PC-9 (cell line): ENCODE measurements around the gene ABCD3. TPM values are rescaled to one million over a fixed set of nuclear protein-coding genes. Genes with fewer than 3 reads are reported as not detected.
A peak's percentile ranks its signal among the peaks of the same experiment; 100 is the strongest.

Experiments
- BruUV-seq: library from RNA; stranded (reverse); fragments of 400-500 nt; replicated peaks from 2 replicates; lab custom pipeline; 2021; lab: Mats Ljungman, UMichigan
- CTCF ChIA-PET: fragments of 300-600 bp; sonication (Branson Sonifier 250); formaldehyde crosslinking; loops from one replicate; lab custom pipeline; 2022; ENCODE audit warnings: antibody characterized with exemption; lab: Charles Lee
- POLR2A ChIA-PET: fragments of 300-600 bp; sonication (Branson Sonifier 250); formaldehyde crosslinking; loops from one replicate; lab custom pipeline; 2022; ENCODE audit warnings: antibody characterized with exemption; ENCODE audit not compliant: unreplicated experiment; lab: Charles Lee
- DNase-seq, 2 experiments: peaks; one replicate each; pipeline versions ENCODE4 v3.0.0 to v3.0.0-alpha.2; 2015 to 2022; ENCODE audit warnings: mixed read lengths in 1 of 2
- H2AFZ ChIP-seq: fragments of 200-600 bp; sonication (generic); 2 replicates; pipeline ENCODE4 v1.8.1; 2017; ENCODE audit warnings: antibody characterized with exemption
- H3F3A ChIP-seq: fragments of 200-600 bp; sonication (generic); 2 replicates; pipeline ENCODE4 v1.8.1; 2017; ENCODE audit warnings: antibody characterized with exemption, mild to moderate bottlenecking, low read depth; ENCODE audit not compliant: insufficient read depth
- H3K27ac ChIP-seq: fragments of 200-600 bp; sonication (generic); 2 replicates; pipeline ENCODE4 v1.6.1; 2016; ENCODE audit warnings: mixed run types
- H3K27me3 ChIP-seq: fragments of 200-600 bp; sonication (generic); 2 replicates; pipeline ENCODE4 v1.6.1; 2016; ENCODE audit warnings: low read depth, mixed run types; ENCODE audit not compliant: insufficient read depth
- H3K36me3 ChIP-seq: fragments of 200-600 bp; sonication (generic); 2 replicates; pipeline ENCODE4 v1.6.1; 2016; ENCODE audit warnings: low read depth, mixed run types
- H3K4me1 ChIP-seq: fragments of 200-600 bp; sonication (generic); replicated peaks from 2 replicates; pipeline ENCODE4 v1.6.1; 2016; ENCODE audit warnings: mixed run types; ENCODE audit not compliant: insufficient read depth
- H3K4me2 ChIP-seq: fragments of 200-600 bp; sonication (generic); 2 replicates; pipeline ENCODE4 v1.6.1; 2017; ENCODE audit warnings: mixed run types
- H3K4me3 ChIP-seq: fragments of 200-600 bp; sonication (generic); 2 replicates; pipeline ENCODE4 v1.6.1; 2016; ENCODE audit warnings: mixed run types
- H3K79me2 ChIP-seq: fragments of 200-600 bp; sonication (generic); 2 replicates; pipeline ENCODE4 v1.6.1; 2017; ENCODE audit warnings: low read depth, mixed run types
- H3K9me2 ChIP-seq: fragments of 200-600 bp; sonication (generic); 2 replicates; pipeline ENCODE4 v1.8.1; 2017; ENCODE audit warnings: mild to moderate bottlenecking; ENCODE audit not compliant: insufficient read depth
- H3K9me3 ChIP-seq: fragments of 200-600 bp; sonication (generic); 2 replicates; pipeline ENCODE4 v1.8.1; 2016; ENCODE audit warnings: low read depth; ENCODE audit not compliant: insufficient read depth
- H4K20me1 ChIP-seq: fragments of 200-600 bp; sonication (generic); 2 replicates; pipeline ENCODE4 v1.8.1; 2017; ENCODE audit not compliant: insufficient read depth
- CTCF ChIP-seq: fragments of 200-600 bp; sonication (generic); conservative IDR thresholded peaks from 2 replicates; pipeline ENCODE4 v1.6.1; 2017; ENCODE audit warnings: mixed run types, antibody characterized with exemption, mild to moderate bottlenecking, moderate library complexity
- EZH2 ChIP-seq: fragments of 200-600 bp; sonication (generic); IDR thresholded peaks from 2 replicates; pipeline ENCODE4 v1.8.0; 2017; ENCODE audit warnings: antibody characterized with exemption, low read depth
- intact Hi-C: fragments of 100-400 bp; cut with micrococcal nuclease; formaldehyde crosslinking; loops from one replicate; pipeline ENCODE4 v1.10.0; 2022; ENCODE audit not compliant: unreplicated experiment
- total RNA-seq: library from RNA; stranded (reverse); gene quantifications from 2 replicates; pipeline ENCODE4 v1.2.3, GENCODE V29; 2021

The ABCD3 gene
- total RNA-seq, 1 experiment from 2014 or later = 51.6 TPM

GRCh38 chr1:94504601-94505000 lies 86.4 kb downstream of the ABCD3 start:
- H3K36me3 ChIP-seq = peaks cover 29% of the 10 kb centered on the region
- no peaks in the 10 kb centered on the region for H3K27me3 ChIP-seq
- no peaks in the 10 kb centered on the region for H3F3A ChIP-seq
- H3K79me2 ChIP-seq = no peaks in the 10 kb centered on the region
- intact Hi-C loops = no loop called here
- H3K9me2 ChIP-seq = no peaks in the 10 kb centered on the region
- no peak overlapping the region for H3K4me3 ChIP-seq
- ChIA-PET POLR2A (no interaction called here), CTCF (no interaction called here)
- H3K27ac ChIP-seq = no peak overlapping the region
- H3K4me2 ChIP-seq = no peak overlapping the region
- H4K20me1 ChIP-seq = no peaks in the 10 kb centered on the region
- H3K9me3 ChIP-seq = no peaks in the 10 kb centered on the region
- no peak for DNase-seq
- BruUV-seq = no TSS peak
- H3K4me1 ChIP-seq = no peaks in the 10 kb centered on the region
- H2AFZ ChIP-seq = no peak overlapping the region
- no peak for TF ChIP-seq EZH2
- TF ChIP-seq CTCF = no peak

GRCh38 chr1:94512816-94513215 lies 94.6 kb downstream of the ABCD3 start:
- no peaks in the 10 kb centered on the region for H3K9me2 ChIP-seq
- no peak overlapping the region for H3K4me3 ChIP-seq
- H2AFZ ChIP-seq = no peak overlapping the region
- H3K4me1 ChIP-seq = peaks cover 11% of the 10 kb centered on the region
- H3K4me2 ChIP-seq = no peak overlapping the region
- ChIA-PET POLR2A (no interaction called here), CTCF (interaction anchor here (0.6 to 0.9 kb wide), 2 partner anchors 39 to 529 kb away, joined by 3 read pairs; no protein-coding TSS in a partner anchor)
- BruUV-seq = no TSS peak
- H3K9me3 ChIP-seq = no peaks in the 10 kb centered on the region
- DNase-seq = no peak
- H3F3A ChIP-seq = peaks cover 21% of the 10 kb centered on the region
- intact Hi-C loops = no loop called here
- 0 out of 2 replicates have a peak, but pooled peaks cover 9% of the 10 kb centered on the region for H3K36me3 ChIP-seq
- no peak overlapping the region for H3K27ac ChIP-seq
- TF ChIP-seq CTCF (no peak), EZH2 (no peak)
- H3K27me3 ChIP-seq = no peaks in the 10 kb centered on the region
- H3K79me2 ChIP-seq = no peaks in the 10 kb centered on the region
- no peaks in the 10 kb centered on the region for H4K20me1 ChIP-seq

GRCh38 chr1:94514095-94514727 lies 96.0 kb downstream of the ABCD3 start:
- TF ChIP-seq EZH2 = no peak
- peak; percentile 91 for TF ChIP-seq CTCF
- peak; percentile 34 to 66 for DNase-seq

More at GRCh38 chr1:94514095-94514727, 96.0 kb downstream of the ABCD3 start:
- no peaks in the 10 kb centered on the region for H3K9me3 ChIP-seq
- H3K79me2 ChIP-seq = no peaks in the 10 kb centered on the region
- intact Hi-C loops = loop anchor here (1.0 to 2.0 kb wide), 3 partner anchors 289 to 719 kb away; no protein-coding TSS in a partner anchor
- no TSS peak for BruUV-seq
- H3K4me3 ChIP-seq = no peak overlapping the region
- H3K36me3 ChIP-seq = 0 out of 2 replicates have a peak, but pooled peaks cover 14% of the 10 kb centered on the region
- H4K20me1 ChIP-seq = no peaks in the 10 kb centered on the region
- H3K27me3 ChIP-seq = no peaks in the 10 kb centered on the region
- no peak overlapping the region for H3K4me2 ChIP-seq
- H3K27ac ChIP-seq = peak overlapping the region; percentile 21; the same call in 1 of the 2 replicates
- no peaks in the 10 kb centered on the region for H3K9me2 ChIP-seq
- H2AFZ ChIP-seq = no peak overlapping the region
- H3F3A ChIP-seq = peaks cover 21% of the 10 kb centered on the region
- peaks cover 11% of the 10 kb centered on the region for H3K4me1 ChIP-seq
- CTCF ChIA-PET = interaction anchor here (0.5 to 1.2 kb wide), 5 partner anchors 28 to 437 kb away, joined by 3 to 5 read pairs (median 4); no protein-coding TSS in a partner anchor
- POLR2A ChIA-PET = interaction anchor here (0.5 to 1.0 kb wide), 6 partner anchors 13 to 322 kb away, joined by 4 to 16 read pairs (median 8); no protein-coding TSS in a partner anchor
